Activated CD4-positive, alpha-beta T cell treated with anti-CD3 and anti-CD28 coated beads, Interleukin-2, amount 50 U/mL, for 24 hours (primary cell): Measurements from ENCODE around the gene SETD4.

Experiments
- DNase-seq, 2 donors: peaks; one replicate each; pipeline ENCODE4 v3.0.0-alpha.2; 2020; ENCODE audit warnings: low read depth in 1 of 2, low spot score in 1 of 2

Gene SETD4

DNA sequence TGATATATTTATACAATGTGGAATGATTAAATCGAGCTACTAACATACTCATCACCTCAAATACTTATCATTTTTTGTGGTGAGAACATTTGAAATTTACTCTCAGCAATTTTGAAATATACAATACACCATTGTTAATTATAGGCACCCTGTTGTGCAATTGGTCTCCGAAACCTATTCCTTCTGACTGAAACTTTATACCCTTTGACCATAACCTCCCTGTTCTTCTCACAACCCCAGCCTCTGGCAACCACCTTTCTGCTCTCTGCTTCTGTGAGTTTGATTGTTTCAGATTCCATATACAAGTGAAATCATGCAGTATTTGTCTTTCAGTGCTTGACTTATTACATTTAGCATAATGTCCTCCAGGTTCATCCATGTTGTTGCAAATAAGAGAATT, 49.5 kb downstream of the SETD4 start:
- DNase-seq = no peak

- DNase-seq = no peak
Observed at GRCh38 chr21:36008505-36008904, 51.8 kb downstream of the SETD4 start.

DNA sequence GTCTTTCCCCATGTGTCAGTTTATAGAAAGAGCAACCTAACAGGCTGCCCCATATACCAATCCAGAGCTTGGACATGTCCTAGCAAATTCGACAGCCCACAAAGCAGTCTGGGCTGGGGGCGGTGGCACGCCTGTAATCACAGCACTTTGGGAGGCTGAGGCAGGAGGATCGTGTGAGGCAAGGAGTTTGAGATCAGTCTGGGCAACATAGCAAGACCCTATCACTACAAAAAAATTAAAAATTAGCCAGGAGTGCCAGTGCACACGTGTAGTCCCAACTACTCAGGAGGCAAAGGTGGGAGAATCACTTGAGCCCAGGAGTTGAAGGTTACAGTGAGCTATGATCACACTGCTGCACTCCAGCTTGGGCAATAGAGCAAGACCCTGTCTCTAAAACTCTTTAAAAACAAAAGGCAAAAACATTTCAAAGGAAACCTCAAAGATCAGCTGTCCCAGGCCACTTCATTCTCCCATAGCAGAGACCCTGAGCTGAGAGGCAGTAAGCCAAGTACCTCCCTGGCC, 54.4 kb downstream of the SETD4 start:
- no peak for DNase-seq

DNA sequence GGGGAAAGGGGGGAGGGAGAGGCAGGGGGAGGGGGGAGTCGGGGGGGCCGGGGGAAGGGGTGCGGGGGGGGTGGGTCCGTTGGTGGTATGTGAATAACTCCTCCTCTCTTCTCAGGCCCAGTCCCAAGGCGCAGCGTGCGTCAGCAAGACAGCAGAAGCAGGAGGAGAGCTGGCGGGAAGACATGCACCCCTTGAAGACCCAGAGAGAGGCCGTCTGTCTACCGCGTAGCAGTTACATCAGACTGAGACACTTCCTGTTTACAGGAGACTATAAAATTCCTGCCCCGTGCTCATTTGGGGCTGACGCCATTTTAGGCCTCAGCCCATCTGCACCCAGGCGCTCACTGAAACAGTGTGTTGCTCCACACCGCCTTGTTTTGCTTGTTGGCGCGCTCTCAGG, 55.3 kb downstream of the SETD4 start:
- no peak for DNase-seq

DNA sequence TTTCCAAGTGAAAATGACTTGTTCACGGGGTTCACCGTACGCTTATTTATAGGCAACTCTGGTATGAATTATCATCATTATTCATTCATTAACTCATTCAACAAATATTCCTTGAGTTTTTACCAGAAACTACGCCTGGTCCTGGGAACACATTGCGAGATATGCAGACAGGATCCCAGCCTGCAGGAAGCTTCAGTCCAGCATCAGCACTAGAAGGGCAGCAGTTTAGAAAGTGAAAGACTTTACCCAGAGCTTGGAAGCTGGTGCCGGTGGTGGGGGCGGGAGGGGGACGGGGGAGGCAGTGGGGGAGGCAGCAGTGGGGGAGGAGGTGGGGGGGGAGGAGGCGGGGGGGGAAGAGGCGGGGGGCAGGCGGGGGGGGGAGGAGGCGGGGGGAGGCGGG, 55.9 kb downstream of the SETD4 start:
- DNase-seq = no peak

- DNase-seq = no peak
Observed at GRCh38 chr21:36003776-36004175, 56.5 kb downstream of the SETD4 start.

DNA sequence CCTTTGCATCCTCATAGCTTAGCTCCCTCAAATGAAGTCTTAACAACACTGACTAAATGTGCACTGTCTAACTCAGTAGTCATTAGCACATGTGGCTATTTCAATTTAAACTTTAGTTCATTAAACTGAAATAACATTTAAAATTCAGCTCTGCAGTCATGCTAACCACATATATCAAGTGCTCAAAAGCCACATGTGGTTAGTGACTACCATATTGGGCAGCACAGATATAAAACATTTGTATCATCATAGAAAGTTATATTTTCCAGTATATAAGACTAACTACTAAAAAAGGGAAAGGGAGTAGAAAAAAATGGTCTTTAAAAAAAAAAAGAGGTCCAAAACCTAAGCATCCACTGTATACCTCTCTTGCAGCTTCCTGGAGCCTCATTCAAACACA, 64.1 kb downstream of the SETD4 start:
- DNase-seq = no peak

GRCh38 chr21:35995522-35996088, 64.7 kb downstream of the SETD4 start:
- peak in 1 of 2 donors; percentile 2 for DNase-seq

DNA sequence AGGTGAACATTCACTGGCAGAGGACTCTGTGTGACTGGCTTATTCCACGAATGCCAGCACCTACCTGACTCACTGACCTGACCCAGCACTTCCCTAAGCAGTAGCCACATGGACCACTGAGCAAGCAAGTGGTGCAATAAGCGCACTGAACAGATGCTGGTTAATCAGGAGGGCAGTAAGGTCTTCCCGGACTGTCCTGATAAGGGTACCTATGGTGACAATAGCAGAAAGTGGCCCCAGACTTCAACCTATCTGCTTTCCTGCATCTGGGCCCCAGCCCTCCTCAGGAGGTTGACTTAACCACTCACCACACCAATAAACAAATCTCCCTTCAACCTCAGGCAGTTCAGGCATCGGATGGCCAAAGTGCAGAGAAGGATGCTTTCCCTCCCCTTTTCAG, 65.7 kb downstream of the SETD4 start:
- no peak for DNase-seq

DNA sequence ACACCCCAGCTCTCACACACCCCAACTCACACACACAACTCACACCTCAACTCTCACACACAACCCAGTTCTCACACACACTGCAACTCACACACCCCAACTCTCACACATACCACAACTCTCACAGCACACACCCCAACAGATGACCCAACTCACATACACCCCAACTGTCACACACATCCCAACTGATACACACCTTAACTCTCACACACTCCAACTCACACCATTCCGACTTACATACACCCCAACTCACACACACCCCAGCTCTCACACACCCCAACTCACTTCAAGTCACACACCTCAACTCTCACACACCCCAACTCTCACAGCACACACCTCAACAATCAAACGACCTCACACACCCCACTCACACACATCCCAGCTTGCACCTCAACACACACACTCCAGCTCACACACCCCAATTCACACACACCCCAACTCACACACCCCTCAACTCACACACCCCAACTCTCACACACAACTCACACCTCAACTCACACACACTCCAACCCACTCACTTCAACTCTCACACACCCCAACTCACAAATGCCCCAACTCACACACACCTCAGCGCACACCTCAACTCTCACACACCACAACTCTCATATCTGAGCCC, 66.3 kb downstream of the SETD4 start:
- DNase-seq = no peak

GRCh38 chr21:35991131-35991530, 69.2 kb downstream of the SETD4 start:
- DNase-seq = no peak

DNA sequence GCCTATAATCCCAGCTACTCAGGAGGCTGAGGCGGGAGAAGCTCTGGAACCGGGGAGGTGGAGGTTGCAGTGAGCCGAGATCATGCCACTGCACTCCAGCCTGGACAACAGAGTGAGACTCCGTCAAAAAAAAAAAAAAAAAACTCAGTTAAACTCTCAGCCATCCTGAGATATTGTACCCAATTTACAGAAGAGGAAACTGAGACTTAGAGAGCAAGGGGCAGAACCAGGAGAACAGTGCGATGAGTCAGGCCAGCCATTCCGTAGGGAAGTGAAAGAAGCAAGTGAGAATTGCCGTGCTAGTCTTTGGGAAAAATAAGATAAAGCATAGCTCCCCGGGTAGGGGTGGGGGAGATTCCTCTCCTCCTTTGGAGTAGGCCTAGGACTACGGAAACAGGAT, 69.7 kb downstream of the SETD4 start:
- DNase-seq = no peak

DNA sequence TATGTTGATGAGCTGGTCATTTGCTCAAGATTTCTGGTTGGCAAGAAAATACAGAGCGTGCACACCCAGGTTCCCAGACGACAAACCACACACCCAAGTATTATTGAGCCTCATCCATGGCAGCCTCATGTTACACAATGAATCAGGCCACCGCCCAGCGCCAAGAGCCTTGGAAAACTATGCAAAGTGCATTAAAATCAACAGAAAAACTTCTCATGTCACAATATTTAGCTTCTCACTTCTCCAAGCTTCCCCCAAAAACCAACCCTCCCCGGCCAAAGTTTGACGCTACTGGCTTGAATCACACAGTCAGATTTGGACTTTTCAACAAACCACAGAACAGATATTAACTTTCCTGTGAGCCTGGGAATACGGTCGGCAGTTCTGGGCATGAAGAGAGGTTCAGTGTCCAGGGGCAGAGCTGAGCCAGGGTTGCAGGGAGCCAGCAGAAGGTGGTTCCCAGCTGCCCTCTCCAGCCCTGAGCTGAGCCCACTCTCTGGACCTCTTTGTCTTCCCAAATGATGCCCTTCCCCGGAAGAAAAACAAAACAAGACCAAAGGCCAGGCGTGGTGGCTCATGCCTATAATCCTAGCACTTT, 71.1 kb downstream of the SETD4 start:
- no peak for DNase-seq

DNA sequence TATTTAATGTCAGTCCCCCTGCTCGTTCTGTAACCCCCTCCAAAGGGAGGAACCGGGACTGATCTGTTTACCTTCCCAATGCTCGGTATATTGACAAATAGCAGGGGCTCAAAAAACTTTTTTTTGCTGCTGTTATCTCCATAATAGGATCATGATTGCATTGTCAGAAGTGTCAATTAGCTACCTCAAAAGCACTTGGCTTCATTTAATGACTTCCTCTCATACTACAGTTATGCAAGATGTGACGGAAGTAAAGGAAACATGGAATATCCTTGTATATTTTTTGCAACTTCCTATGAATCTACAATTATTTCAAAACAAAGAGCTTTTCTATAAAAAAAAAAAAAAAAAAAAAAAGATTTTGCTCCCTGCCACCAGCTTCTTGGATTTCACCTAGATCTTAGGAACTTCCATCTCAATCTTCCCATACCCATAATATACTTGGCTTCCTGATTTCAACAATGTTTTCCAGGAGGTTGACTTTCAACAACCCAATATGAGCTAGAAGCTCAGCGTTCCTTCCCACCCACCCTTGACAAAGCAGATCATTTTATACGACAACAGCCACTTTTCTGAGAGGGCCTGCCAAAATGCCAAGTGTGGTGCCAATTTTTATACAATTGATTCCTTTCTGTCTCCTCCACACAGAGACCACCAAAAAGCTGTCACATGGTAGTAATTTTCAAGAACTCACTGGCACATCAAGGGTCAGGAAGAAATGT, 71.7 kb downstream of the SETD4 start:
- no peak for DNase-seq

- no peak for DNase-seq
Observed at GRCh38 chr21:35987475-35987874, 72.9 kb downstream of the SETD4 start.

- no peak for DNase-seq
Observed at GRCh38 chr21:35984654-35985361, 75.5 kb downstream of the SETD4 start.
